Measurements from ENCODE around the gene LASP1NB.
"Not testable (repeated sequence)": the region's sequence is repeated elsewhere in the genome, so short reads cannot be mapped to it uniquely, and the experiment has no call there.

Gene LASP1NB

GRCh38 chr17:38970128-38970527 is 44.7 kb downstream of the LASP1NB start:
- intact Hi-C loops (cut with micrococcal nuclease; ENCODE audit: unreplicated experiment): no loop called here
- TF ChIP-seq REST (IDR thresholded peaks at IDR 0.05; ENCODE audit: insufficient read depth in 1 of 2, low read depth in 2 of 2, low read length in 1 of 2) (no peak), SIN3A (IDR thresholded peaks at IDR 0.05; ENCODE audit: borderline replicate concordance, insufficient read depth, low read depth, low read length) (no peak), TCF7L2 (IDR thresholded peaks at IDR 0.05; ENCODE audit: low read depth, low read length) (no peak), POLR2AphosphoS5 (IDR thresholded peaks at IDR 0.05; ENCODE audit: low read depth, low read length) (no peak), CTCF (IDR thresholded peaks at IDR 0.05) (no peak)

GRCh38 chr17:38970804-38971203 is 45.4 kb downstream of the LASP1NB start:
- Histone ChIP-seq H3K4me3 (ENCODE audit: low read depth in 2 of 2, low read length in 2 of 2) (no peak overlapping the region), H3K27me3 (ENCODE audit: control insufficient read depth, insufficient read depth, low read length) (no peaks in the 10 kb centered on the region), H3K4me1 (ENCODE audit: control insufficient read depth, insufficient read depth, low read length) (peaks cover 6% of the 10 kb centered on the region), H3K9me3 (ENCODE audit: control insufficient read depth, insufficient read depth, low read depth, low read length) (no peaks in the 10 kb centered on the region), H3K27ac (ENCODE audit: low read length) (no peak overlapping the region), H3K36me3 (ENCODE audit: control insufficient read depth, insufficient read depth, low read length) (no peaks in the 10 kb centered on the region)
- ATAC-seq (no peak), DNase-seq (ENCODE audit: low read depth, low spot score) (no peak)
- in situ Hi-C loops (cut with HindIII; ENCODE audit: low pct_unique_long_range_greater_than_20kb, low sequenced_read_pairs) (no loop called here), intact Hi-C loops (cut with micrococcal nuclease; ENCODE audit: unreplicated experiment) (no loop called here)
- no peak for TF ChIP-seq TCF7L2 (IDR thresholded peaks at IDR 0.05; ENCODE audit: low read depth, low read length)
- TF ChIP-seq SIN3A (IDR thresholded peaks at IDR 0.05; ENCODE audit: borderline replicate concordance, insufficient read depth, low read depth, low read length): no peak
- TF ChIP-seq POLR2AphosphoS5 (IDR thresholded peaks at IDR 0.05; ENCODE audit: low read depth, low read length): no peak
- no peak for TF ChIP-seq CTCF (IDR thresholded peaks at IDR 0.05)
- TF ChIP-seq REST (IDR thresholded peaks at IDR 0.05; ENCODE audit: insufficient read depth in 1 of 2, low read depth in 2 of 2, low read length in 1 of 2): no peak
- CTCF ChIA-PET: no interaction called here
- no TSS peak for BruUV-seq (replicated peaks)
- POLR2A ChIA-PET: no interaction called here

More at GRCh38 chr17:38970128-38970527, 44.7 kb downstream of the LASP1NB start:
- in situ Hi-C loops (cut with HindIII; ENCODE audit: low pct_unique_long_range_greater_than_20kb, low sequenced_read_pairs): no loop called here
- ATAC-seq (no peak), DNase-seq (ENCODE audit: low read depth, low spot score) (no peak)
- Histone ChIP-seq H3K9me3 (ENCODE audit: control insufficient read depth, insufficient read depth, low read depth, low read length) (no peaks in the 10 kb centered on the region), H3K27ac (ENCODE audit: low read length) (no peak overlapping the region), H3K4me1 (ENCODE audit: control insufficient read depth, insufficient read depth, low read length) (peaks cover 6% of the 10 kb centered on the region), H3K27me3 (ENCODE audit: control insufficient read depth, insufficient read depth, low read length) (no peaks in the 10 kb centered on the region), H3K36me3 (ENCODE audit: control insufficient read depth, insufficient read depth, low read length) (no peaks in the 10 kb centered on the region), H3K4me3 (ENCODE audit: low read depth in 2 of 2, low read length in 2 of 2) (no peak overlapping the region)
- CTCF ChIA-PET: no interaction called here
- POLR2A ChIA-PET: no interaction called here
- BruUV-seq (replicated peaks): no TSS peak

GRCh38 chr17:38976187-38976551 is 50.8 kb downstream of the LASP1NB start:
- DNase-seq (ENCODE audit: low read depth, low spot score); in situ Hi-C loops (cut with HindIII; ENCODE audit: low pct_unique_long_range_greater_than_20kb, low sequenced_read_pairs): not testable (repeated sequence)

More at GRCh38 chr17:38976187-38976551, 50.8 kb downstream of the LASP1NB start:
- H3K36me3 ChIP-seq (ENCODE audit: control insufficient read depth, insufficient read depth, low read length); POLR2A ChIA-PET; CTCF ChIA-PET; ATAC-seq; intact Hi-C loops (cut with micrococcal nuclease; ENCODE audit: unreplicated experiment); H3K27ac ChIP-seq (ENCODE audit: low read length); H3K4me1 ChIP-seq (ENCODE audit: control insufficient read depth, insufficient read depth, low read length); BruUV-seq (replicated peaks); H3K9me3 ChIP-seq (ENCODE audit: control insufficient read depth, insufficient read depth, low read depth, low read length); H3K4me3 ChIP-seq (ENCODE audit: low read depth in 2 of 2, low read length in 2 of 2); H3K27me3 ChIP-seq (ENCODE audit: control insufficient read depth, insufficient read depth, low read length): not testable (repeated sequence)

Data from Panc1 (cell line).